ENCODE results near the gene CIAO1.

DNA sequence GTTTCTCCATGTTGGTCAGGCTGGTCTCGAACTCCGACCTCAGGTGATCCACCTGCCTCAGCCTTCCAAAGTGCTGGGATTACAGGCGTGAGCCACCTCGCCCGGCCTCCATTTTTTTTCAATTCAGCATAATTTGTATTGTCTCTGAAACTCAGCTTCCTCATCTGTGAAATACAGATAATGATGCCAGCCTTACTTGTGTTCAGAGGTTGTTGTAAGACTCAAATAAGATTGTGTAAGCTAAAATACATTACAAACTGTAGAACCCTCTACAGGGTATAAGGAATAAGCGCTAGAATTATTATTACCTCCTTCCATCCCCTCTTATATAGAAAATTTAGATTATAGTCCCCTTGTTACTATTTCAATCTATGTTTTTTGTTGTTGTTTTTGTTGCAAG is 32.6 kb upstream of the CIAO1 start:
- TF ChIP-seq, protein P1, sequence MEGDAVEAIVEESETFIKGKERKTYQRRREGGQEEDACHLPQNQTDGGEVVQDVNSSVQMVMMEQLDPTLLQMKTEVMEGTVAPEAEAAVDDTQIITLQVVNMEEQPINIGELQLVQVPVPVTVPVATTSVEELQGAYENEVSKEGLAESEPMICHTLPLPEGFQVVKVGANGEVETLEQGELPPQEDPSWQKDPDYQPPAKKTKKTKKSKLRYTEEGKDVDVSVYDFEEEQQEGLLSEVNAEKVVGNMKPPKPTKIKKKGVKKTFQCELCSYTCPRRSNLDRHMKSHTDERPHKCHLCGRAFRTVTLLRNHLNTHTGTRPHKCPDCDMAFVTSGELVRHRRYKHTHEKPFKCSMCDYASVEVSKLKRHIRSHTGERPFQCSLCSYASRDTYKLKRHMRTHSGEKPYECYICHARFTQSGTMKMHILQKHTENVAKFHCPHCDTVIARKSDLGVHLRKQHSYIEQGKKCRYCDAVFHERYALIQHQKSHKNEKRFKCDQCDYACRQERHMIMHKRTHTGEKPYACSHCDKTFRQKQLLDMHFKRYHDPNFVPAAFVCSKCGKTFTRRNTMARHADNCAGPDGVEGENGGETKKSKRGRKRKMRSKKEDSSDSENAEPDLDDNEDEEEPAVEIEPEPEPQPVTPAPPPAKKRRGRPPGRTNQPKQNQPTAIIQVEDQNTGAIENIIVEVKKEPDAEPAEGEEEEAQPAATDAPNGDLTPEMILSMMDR (IDR thresholded peaks at IDR 0.05) = no peak
- no peak for TF ChIP-seq ZFX (IDR thresholded peaks at IDR 0.05; ENCODE audit: borderline replicate concordance)
